Measurements from ENCODE around the gene ADAT2. TPM values are rescaled to one million over a fixed set of nuclear protein-coding genes. Genes with fewer than 3 reads are reported as not detected.

The ADAT2 gene
- total and polyA plus RNA-seq, 3 donors from 2014 or later: 3.6 to 5.7 (median 5.7) TPM

DNA sequence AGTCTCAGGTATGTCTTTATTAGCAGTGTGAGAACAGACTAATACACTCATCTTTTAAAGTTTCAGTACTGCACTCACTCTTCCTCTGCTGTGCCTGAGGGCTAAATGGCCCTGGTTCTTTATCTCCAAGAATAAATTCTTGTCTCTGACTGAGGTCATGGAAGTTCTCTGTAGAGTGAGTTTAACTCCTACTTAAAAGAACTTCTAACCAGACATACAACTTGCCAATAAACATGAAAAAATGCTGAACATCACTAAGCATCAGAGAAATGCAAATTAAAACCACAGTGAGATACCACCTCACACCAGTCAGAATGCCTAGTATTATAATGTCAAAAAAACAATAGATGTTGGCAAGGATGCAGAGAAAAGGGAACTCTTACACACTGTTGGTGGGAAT, 73.6 kb downstream of the ADAT2 start:
- H3K9me3 ChIP-seq: no peaks in the 10 kb centered on the region
- no peak for DNase-seq
- no peaks in the 10 kb centered on the region for H3K36me3 ChIP-seq (ENCODE audit: low read depth, missing control alignments)
- no peak overlapping the region for H3K4me3 ChIP-seq
- intact Hi-C loops (cut with DNase I; ENCODE audit: low total_unique reads): no loop called here
- H3K27me3 ChIP-seq: no peaks in the 10 kb centered on the region
- H3K4me1 ChIP-seq: no peaks in the 10 kb centered on the region
- TF ChIP-seq, protein P1, sequence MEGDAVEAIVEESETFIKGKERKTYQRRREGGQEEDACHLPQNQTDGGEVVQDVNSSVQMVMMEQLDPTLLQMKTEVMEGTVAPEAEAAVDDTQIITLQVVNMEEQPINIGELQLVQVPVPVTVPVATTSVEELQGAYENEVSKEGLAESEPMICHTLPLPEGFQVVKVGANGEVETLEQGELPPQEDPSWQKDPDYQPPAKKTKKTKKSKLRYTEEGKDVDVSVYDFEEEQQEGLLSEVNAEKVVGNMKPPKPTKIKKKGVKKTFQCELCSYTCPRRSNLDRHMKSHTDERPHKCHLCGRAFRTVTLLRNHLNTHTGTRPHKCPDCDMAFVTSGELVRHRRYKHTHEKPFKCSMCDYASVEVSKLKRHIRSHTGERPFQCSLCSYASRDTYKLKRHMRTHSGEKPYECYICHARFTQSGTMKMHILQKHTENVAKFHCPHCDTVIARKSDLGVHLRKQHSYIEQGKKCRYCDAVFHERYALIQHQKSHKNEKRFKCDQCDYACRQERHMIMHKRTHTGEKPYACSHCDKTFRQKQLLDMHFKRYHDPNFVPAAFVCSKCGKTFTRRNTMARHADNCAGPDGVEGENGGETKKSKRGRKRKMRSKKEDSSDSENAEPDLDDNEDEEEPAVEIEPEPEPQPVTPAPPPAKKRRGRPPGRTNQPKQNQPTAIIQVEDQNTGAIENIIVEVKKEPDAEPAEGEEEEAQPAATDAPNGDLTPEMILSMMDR (IDR thresholded peaks at IDR 0.05): no peak
- no peak for TF ChIP-seq POLR2A (IDR thresholded peaks at IDR 0.05)
- H3K27ac ChIP-seq: no peak overlapping the region

DNA sequence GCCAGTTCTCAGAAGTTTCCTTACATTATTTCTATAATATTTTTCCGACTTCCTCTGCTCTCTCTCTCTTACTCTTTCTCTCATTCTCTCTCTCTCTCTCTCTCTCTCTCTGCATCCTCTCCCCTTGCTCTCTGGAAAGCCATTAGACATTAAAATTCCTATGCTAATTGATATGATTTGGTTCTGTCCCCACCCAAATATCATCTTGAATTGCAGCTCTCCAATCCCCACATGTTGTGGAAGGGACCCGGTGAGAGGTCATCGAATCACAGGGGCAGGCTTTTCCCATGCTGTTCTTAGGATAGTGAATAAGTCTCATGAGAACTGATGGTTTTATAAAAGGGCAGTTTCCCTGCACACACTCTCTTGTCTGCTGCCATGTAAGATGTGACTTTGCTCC, 74.1 kb downstream of the ADAT2 start:
- Histone ChIP-seq H3K4me3 (no peak overlapping the region), H3K27me3 (no peaks in the 10 kb centered on the region), H3K36me3 (ENCODE audit: low read depth, missing control alignments) (no peaks in the 10 kb centered on the region), H3K27ac (no peak overlapping the region), H3K4me1 (no peaks in the 10 kb centered on the region), H3K9me3 (no peaks in the 10 kb centered on the region)
- 87 to 90% methylated on average over 3 of the region's 3 CpGs for WGBS, 2 donors
- intact Hi-C loops (cut with DNase I; ENCODE audit: low total_unique reads): no loop called here
- TF ChIP-seq POLR2A (IDR thresholded peaks at IDR 0.05): no peak
- TF ChIP-seq, protein P1 (IDR thresholded peaks at IDR 0.05): no peak
- DNase-seq: no peak

DNA sequence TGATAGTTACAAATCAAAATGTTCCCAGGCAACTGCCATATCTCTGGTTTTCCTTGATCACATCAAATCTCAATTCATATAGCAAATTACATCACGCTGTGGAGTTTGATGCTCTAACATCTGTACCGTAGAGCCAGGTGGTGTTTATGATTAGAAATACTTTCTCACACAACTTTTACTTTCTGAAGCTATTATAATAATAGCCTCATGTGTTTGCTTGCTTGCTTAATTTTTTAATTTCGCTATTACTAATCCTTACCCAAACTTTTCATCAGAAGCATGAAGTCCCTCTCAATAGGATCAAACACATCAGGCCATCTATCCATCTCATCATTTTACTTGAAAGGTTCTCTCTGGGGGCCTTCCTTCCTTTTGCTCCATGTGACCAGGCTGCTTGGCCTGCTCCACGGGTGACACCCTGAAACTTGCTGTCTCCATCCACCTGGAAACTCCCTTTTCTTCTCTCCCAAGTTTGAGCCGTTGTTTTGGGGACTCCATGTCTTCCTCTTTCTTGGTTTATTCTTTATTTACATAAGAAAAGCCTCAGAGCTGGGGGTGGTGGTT, 75.4 kb downstream of the ADAT2 start:
- TF ChIP-seq POLR2A (IDR thresholded peaks at IDR 0.05): no peak
- TF ChIP-seq, protein P1 (IDR thresholded peaks at IDR 0.05): no peak
- no peaks in the 10 kb centered on the region for H3K27me3 ChIP-seq
- no peaks in the 10 kb centered on the region for H3K4me1 ChIP-seq
- intact Hi-C loops (cut with DNase I; ENCODE audit: low total_unique reads): no loop called here
- DNase-seq: no peak
- H3K4me3 ChIP-seq: no peak overlapping the region
- 84 to 88% methylated on average over 5 of the region's 5 CpGs for WGBS, 2 donors
- no peaks in the 10 kb centered on the region for H3K36me3 ChIP-seq (ENCODE audit: low read depth, missing control alignments)
- H3K9me3 ChIP-seq: no peaks in the 10 kb centered on the region
- no peak overlapping the region for H3K27ac ChIP-seq

DNA sequence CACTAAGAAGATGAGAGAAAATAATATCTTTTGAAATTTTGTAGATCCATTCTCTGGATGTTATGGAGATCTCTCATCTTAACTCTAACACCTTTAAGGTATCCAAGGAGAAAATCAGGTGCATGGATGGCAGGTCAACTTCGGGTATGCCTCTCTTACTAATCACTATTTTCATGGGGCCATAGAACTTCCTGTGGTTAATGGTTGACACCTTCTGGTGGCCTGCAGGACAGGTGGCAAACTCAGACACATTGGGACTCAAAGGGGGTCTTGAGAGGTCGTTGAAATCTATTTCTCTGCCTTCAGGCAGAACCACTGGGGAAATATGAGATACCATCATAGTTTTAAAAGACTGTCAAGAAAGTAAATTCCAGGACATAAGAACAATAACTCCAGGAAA, 76.5 kb downstream of the ADAT2 start:
- no peak for DNase-seq
- intact Hi-C loops (cut with DNase I; ENCODE audit: low total_unique reads): no loop called here
- Histone ChIP-seq H3K36me3 (ENCODE audit: low read depth, missing control alignments) (no peaks in the 10 kb centered on the region), H3K4me3 (no peak overlapping the region), H3K9me3 (no peaks in the 10 kb centered on the region), H3K27ac (no peak overlapping the region), H3K4me1 (no peaks in the 10 kb centered on the region), H3K27me3 (no peaks in the 10 kb centered on the region)
- WGBS, 2 donors: 66 to 68% methylated on average over 2 of the region's 2 CpGs
- TF ChIP-seq POLR2A (IDR thresholded peaks at IDR 0.05): no peak
- TF ChIP-seq, protein P1 (IDR thresholded peaks at IDR 0.05): no peak

Small RNAs within 50 kb of the gene (small RNA-seq; reads per million reads assigned to genes)
- gene RNA5SP221: 0 to 0.09 reads per million in 2 donors

Other genes starting within 250 kb of the ADAT2 start
- gene PEX3, start 110 bp upstream of the ADAT2 start, total RNA-seq: 10 to 100 TPM; 16.6 to 22.8 TPM
- 33.1 TPM for gene PEX3, start 110 bp upstream of the ADAT2 start, polyA plus RNA-seq (ENCODE audit: insufficient read depth, low read depth, low replicate concordance)
- gene FUCA2, start 61.0 kb upstream of the ADAT2 start, total RNA-seq: 10 to 100 TPM; 20.0 to 29.4 TPM
- 25.3 TPM for gene FUCA2, start 61.0 kb upstream of the ADAT2 start, polyA plus RNA-seq (ENCODE audit: insufficient read depth, low read depth, low replicate concordance)
- gene PHACTR2, start 227.3 kb upstream of the ADAT2 start, total RNA-seq: 100 to 1,000 TPM; 102 to 121 TPM
- 18.3 TPM for gene PHACTR2, start 227.3 kb upstream of the ADAT2 start, polyA plus RNA-seq (ENCODE audit: insufficient read depth, low read depth, low replicate concordance)